CD14-positive monocyte (primary cell): ENCODE measurements around the gene IGF1R. TPM values are rescaled to one million over a fixed set of nuclear protein-coding genes. Genes with fewer than 3 reads are reported as not detected.

ENCODE experiments used
- DNase-seq, 3 donors: peaks; one replicate each; pipeline ENCODE4 v3.0.0-alpha.2; 2011 to 2022
- H2AFZ ChIP-seq: 2 replicates; pipeline ENCODE4 v1.6.0; 2012; ENCODE audit warnings: mild to moderate bottlenecking, low read depth, low read length, inconsistent platforms; ENCODE audit not compliant: insufficient read depth, poor library complexity, severe bottlenecking
- H3K27ac ChIP-seq, 2 donors: 1 replicate in 1 of 2; 2 replicates in 1 of 2; pipeline ENCODE4 v1.5.1; 2012 to 2013; ENCODE audit warnings: low read length in 2 of 2, control low read depth in 1 of 2, inconsistent platforms in 1 of 2, low read depth in 1 of 2, mild to moderate bottlenecking in 1 of 2
- H3K27me3 ChIP-seq, 2 donors: one replicate each; pipeline versions ENCODE4 v1.6.0 to v1.6.1; 2011 to 2013; ENCODE audit warnings: low read length in 2 of 2; ENCODE audit not compliant: control insufficient read depth in 2 of 2, insufficient read depth in 2 of 2
- H3K36me3 ChIP-seq, 2 donors: replicated peaks in 1 of 2; 1 replicate in 1 of 2; 2 replicates in 1 of 2; pipeline versions ENCODE4 v1.5.1 to v1.6.1; 2012 to 2013; ENCODE audit warnings: low read length in 2 of 2, control low read depth in 1 of 2, inconsistent platforms in 1 of 2, mild to moderate bottlenecking in 1 of 2; ENCODE audit not compliant: insufficient read depth in 2 of 2, control insufficient read depth in 1 of 2
- H3K4me1 ChIP-seq, 2 donors: 1 replicate in 1 of 2; 2 replicates in 1 of 2; pipeline versions ENCODE4 v1.5.1 to v1.6.1; 2012 to 2013; ENCODE audit warnings: low read length in 2 of 2, control low read depth in 1 of 2, inconsistent platforms in 1 of 2, mild to moderate bottlenecking in 1 of 2, moderate library complexity in 1 of 2; ENCODE audit not compliant: insufficient read depth in 2 of 2, control insufficient read depth in 1 of 2
- H3K4me2 ChIP-seq: replicated peaks from 2 replicates; pipeline ENCODE3; 2012; ENCODE audit warnings: low read length, moderate library complexity, mild to moderate bottlenecking; ENCODE audit not compliant: poor library complexity, severe bottlenecking; ENCODE audit errors: extremely low read depth
- H3K4me3 ChIP-seq, 3 experiments: fragments of 200-600 bp in 1 of 3; sonication (generic) in 1 of 3; replicated peaks in 1 of 3; 1 replicate in 2 of 3; 2 replicates in 1 of 3; pipeline ENCODE4 v1.5.1; 2011 to 2013; ENCODE audit warnings: low read length in 3 of 3, mild to moderate bottlenecking in 3 of 3, control low read depth in 2 of 3, low read depth in 2 of 3, inconsistent platforms in 1 of 3, moderate library complexity in 1 of 3
- H3K79me2 ChIP-seq: 2 replicates; pipeline ENCODE4 v1.6.0; 2012; ENCODE audit warnings: mild to moderate bottlenecking, control low read depth, inconsistent platforms, low read length, moderate library complexity; ENCODE audit not compliant: insufficient read depth
- H3K9ac ChIP-seq: 2 replicates; pipeline ENCODE4 v1.6.0; 2017; ENCODE audit warnings: low read length, mild to moderate bottlenecking; ENCODE audit not compliant: insufficient read depth, poor library complexity, severe bottlenecking
- H3K9me3 ChIP-seq, 2 donors: replicated peaks in 1 of 2; 1 replicate in 1 of 2; 2 replicates in 1 of 2; pipeline versions ENCODE4 v1.5.1 to v1.6.1; 2012 to 2013; ENCODE audit warnings: low read length in 2 of 2, control low read depth in 1 of 2; ENCODE audit not compliant: control insufficient read depth in 1 of 2, insufficient read depth in 1 of 2
- H4K20me1 ChIP-seq: 2 replicates; pipeline ENCODE4 v1.6.0; 2012; ENCODE audit warnings: mild to moderate bottlenecking, low read length, control low read depth, moderate library complexity; ENCODE audit not compliant: insufficient read depth
- H3K27ac Mint-ChIP-seq, 7 donors: one replicate each; pipeline ENCODE4 v1.8.0; 2020; ENCODE audit warnings: mild to moderate bottlenecking in 7 of 7, mixed read lengths in 7 of 7, moderate library complexity in 6 of 7, inconsistent platforms in 2 of 7
- H3K27me3 Mint-ChIP-seq, 3 donors: one replicate each; pipeline ENCODE4 v1.8.0; 2021 to 2022; ENCODE audit warnings: low read depth in 3 of 3, mild to moderate bottlenecking in 3 of 3, mixed read lengths in 3 of 3, moderate library complexity in 3 of 3, inconsistent platforms in 1 of 3
- H3K36me3 Mint-ChIP-seq, 2 donors: one replicate each; pipeline ENCODE4 v1.8.0; 2020; ENCODE audit warnings: mixed read lengths in 2 of 2, inconsistent platforms in 1 of 2, mild to moderate bottlenecking in 1 of 2
- H3K4me1 Mint-ChIP-seq: one replicate; pipeline ENCODE4 v1.8.0; 2020; ENCODE audit warnings: mild to moderate bottlenecking, mixed read lengths
- H3K4me3 Mint-ChIP-seq, 2 donors: one replicate each; pipeline ENCODE4 v1.8.0; 2020; ENCODE audit warnings: mild to moderate bottlenecking in 2 of 2, mixed read lengths in 2 of 2, moderate library complexity in 1 of 2
- H3K9me3 Mint-ChIP-seq, 7 donors: one replicate each; pipeline ENCODE4 v1.8.0; 2020 to 2022; ENCODE audit warnings: mixed read lengths in 7 of 7, mild to moderate bottlenecking in 6 of 7, moderate library complexity in 6 of 7, inconsistent platforms in 2 of 7
- WGBS: methylation state at CpG from one replicate; pipeline ENCODE4 v1.1.5; 2013; ENCODE audit warnings: missing lambda C conversion rate; ENCODE audit not compliant: insufficient coverage; 5-methylcytosine and 5-hydroxymethylcytosine counted together
- intact Hi-C, 2 donors: fragments of 100-400 bp; cut with micrococcal nuclease; formaldehyde crosslinking; loops; one replicate each; pipeline versions ENCODE4 v1.15.0 to v1.15.1; 2023
- polyA plus RNA-seq, 3 donors: library from polyadenylated mRNA; depleted of rRNA in 1 of 3; unstranded in 2 of 3; stranded (reverse) in 1 of 3; fragments of 300-500 nt in 2 of 3; fragments of >200 nt in 1 of 3; fragmentation: Illumina TruSeq in 2 of 3; gene quantifications; 1 replicate in 2 of 3; 2 replicates in 1 of 3; pipeline ENCODE4 v1.2.3, GENCODE V29; 2012 to 2021
- TF ChIP-seq, protein P1 (sequence below): fragments of 200-600 bp; IDR thresholded peaks from one replicate; pipeline ENCODE4 v1.8.0; 2022; ENCODE audit warnings: antibody characterized with exemption, mild to moderate bottlenecking

IGF1R gene
- polyA plus RNA-seq, 3 donors = 0.35 to 4.9 (median 0.67) TPM

DNA sequence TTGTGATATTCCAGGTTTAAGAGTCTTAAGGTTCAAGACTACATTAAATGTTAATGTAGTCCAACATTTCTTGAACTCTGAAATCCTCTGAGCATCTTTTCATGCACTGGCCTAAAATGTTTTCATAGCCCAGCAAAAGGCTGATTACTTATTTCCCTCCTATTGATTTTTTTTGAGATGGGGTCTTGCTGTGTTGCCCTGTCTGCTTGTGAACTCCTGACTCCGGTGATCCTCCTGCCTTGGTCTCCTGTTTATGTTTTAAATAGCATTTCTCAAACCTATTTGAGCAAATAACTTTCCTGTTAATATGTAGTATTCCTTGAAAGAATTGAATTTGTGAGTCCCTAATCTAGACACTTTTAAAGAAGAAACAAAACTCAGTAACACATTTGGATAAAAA is 133.5 kb downstream of the IGF1R start:
- no peak overlapping the region for H2AFZ ChIP-seq
- H3K27ac Mint-ChIP-seq = no peak overlapping the region
- peaks cover 0 to 4% of the 10 kb centered on the region in 2 donors for H3K36me3 Mint-ChIP-seq
- H3K4me2 ChIP-seq = no peak overlapping the region
- TF ChIP-seq, protein P1, sequence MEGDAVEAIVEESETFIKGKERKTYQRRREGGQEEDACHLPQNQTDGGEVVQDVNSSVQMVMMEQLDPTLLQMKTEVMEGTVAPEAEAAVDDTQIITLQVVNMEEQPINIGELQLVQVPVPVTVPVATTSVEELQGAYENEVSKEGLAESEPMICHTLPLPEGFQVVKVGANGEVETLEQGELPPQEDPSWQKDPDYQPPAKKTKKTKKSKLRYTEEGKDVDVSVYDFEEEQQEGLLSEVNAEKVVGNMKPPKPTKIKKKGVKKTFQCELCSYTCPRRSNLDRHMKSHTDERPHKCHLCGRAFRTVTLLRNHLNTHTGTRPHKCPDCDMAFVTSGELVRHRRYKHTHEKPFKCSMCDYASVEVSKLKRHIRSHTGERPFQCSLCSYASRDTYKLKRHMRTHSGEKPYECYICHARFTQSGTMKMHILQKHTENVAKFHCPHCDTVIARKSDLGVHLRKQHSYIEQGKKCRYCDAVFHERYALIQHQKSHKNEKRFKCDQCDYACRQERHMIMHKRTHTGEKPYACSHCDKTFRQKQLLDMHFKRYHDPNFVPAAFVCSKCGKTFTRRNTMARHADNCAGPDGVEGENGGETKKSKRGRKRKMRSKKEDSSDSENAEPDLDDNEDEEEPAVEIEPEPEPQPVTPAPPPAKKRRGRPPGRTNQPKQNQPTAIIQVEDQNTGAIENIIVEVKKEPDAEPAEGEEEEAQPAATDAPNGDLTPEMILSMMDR = no peak
- intact Hi-C loops = no loop called here
- H3K27ac ChIP-seq = no peak overlapping the region
- peaks cover 15% of the 10 kb centered on the region for H3K4me1 Mint-ChIP-seq
- no peaks in the 10 kb centered on the region for H3K9me3 Mint-ChIP-seq
- WGBS = no CpG with 5 or more reads among the region's 1 CpG
- H3K9ac ChIP-seq = no peak overlapping the region
- DNase-seq = no peak
- peaks cover 5 to 7% of the 10 kb centered on the region in 2 donors for H3K4me1 ChIP-seq
- H3K4me3 Mint-ChIP-seq = no peak overlapping the region
- no peaks in the 10 kb centered on the region for H3K9me3 ChIP-seq
- peaks cover 47% of the 10 kb centered on the region for H4K20me1 ChIP-seq
- peaks cover 0 to 2% (median 1%) of the 10 kb centered on the region in 3 donors for H3K27me3 Mint-ChIP-seq
- H3K36me3 ChIP-seq = no peaks in the 10 kb centered on the region
- H3K27me3 ChIP-seq = no peaks in the 10 kb centered on the region
- peaks cover 23% of the 10 kb centered on the region for H3K79me2 ChIP-seq
- no peak overlapping the region for H3K4me3 ChIP-seq

- peaks cover 20% of the 10 kb centered on the region for H3K4me1 Mint-ChIP-seq
- Histone ChIP-seq H3K4me3 (no peak overlapping the region), H3K9ac (no peak overlapping the region), H3K9me3 (no peaks in the 10 kb centered on the region), H3K27me3 (no peaks in the 10 kb centered on the region), H2AFZ (no peak overlapping the region), H3K4me1 (peaks cover 8 to 12% of the 10 kb centered on the region in 2 donors), H3K79me2 (peaks cover 26% of the 10 kb centered on the region), H3K27ac (no peak overlapping the region), H3K36me3 (no peaks in the 10 kb centered on the region), H4K20me1 (peaks cover 47% of the 10 kb centered on the region), H3K4me2 (no peak overlapping the region)
- no peaks in the 10 kb centered on the region for H3K36me3 Mint-ChIP-seq
- no peak overlapping the region for H3K4me3 Mint-ChIP-seq
- TF ChIP-seq, protein P1 = no peak
- DNase-seq = no peak
- H3K27me3 Mint-ChIP-seq = peaks cover 0 to 2% (median 0%) of the 10 kb centered on the region in 3 donors
- intact Hi-C loops = no loop called here
- no peaks in the 10 kb centered on the region for H3K9me3 Mint-ChIP-seq
- H3K27ac Mint-ChIP-seq = peak overlapping the region in 1 of 7 donors; percentile 63
- WGBS = no CpG with 5 or more reads among the region's 1 CpG
Measured at GRCh38 chr15:98782801-98783200, 134.5 kb downstream of the IGF1R start.
